SJCRH30 (cell line): ENCODE data around the gene CREB5. TPM values are rescaled to one million over a fixed set of nuclear protein-coding genes. Genes with fewer than 3 reads are reported as not detected.

ENCODE experiments used
- DNase-seq, 2 experiments: peaks; one replicate each; pipeline ENCODE4 v3.0.0-alpha.2; 2015 to 2020
- H3K27ac ChIP-seq: fragments of 250-450 bp; sonication (Bioruptor Pico); 2 replicates; pipeline ENCODE4 v1.5.1; 2020; ENCODE audit warnings: mild to moderate bottlenecking, moderate library complexity
- H3K27me3 ChIP-seq: fragments of 250-450 bp; sonication (Bioruptor Pico); 2 replicates; pipeline ENCODE4 v1.5.1; 2020; ENCODE audit warnings: mild to moderate bottlenecking, moderate library complexity
- H3K36me3 ChIP-seq: fragments of 250-450 bp; sonication (Bioruptor Pico); 2 replicates; pipeline ENCODE4 v1.5.1; 2020; ENCODE audit warnings: mild to moderate bottlenecking, moderate library complexity
- H3K4me1 ChIP-seq: fragments of 250-450 bp; sonication (Bioruptor Pico); 2 replicates; pipeline ENCODE4 v1.5.1; 2020; ENCODE audit warnings: mild to moderate bottlenecking, moderate library complexity
- H3K4me3 ChIP-seq: fragments of 250-450 bp; sonication (Bioruptor Pico); 2 replicates; pipeline ENCODE4 v1.5.1; 2020; ENCODE audit warnings: mild to moderate bottlenecking, moderate library complexity
- H3K9me3 ChIP-seq: fragments of 250-450 bp; sonication (Bioruptor Pico); replicated peaks from 2 replicates; pipeline ENCODE4 v1.5.1; 2020; ENCODE audit warnings: mild to moderate bottlenecking, moderate library complexity
- total RNA-seq: library from RNA; depleted of rRNA; stranded (reverse); fragments of >200 nt; shearing (Covaris generic); gene quantifications from 2 replicates; pipeline ENCODE4 v1.2.3, GENCODE V29; 2014

CREB5 gene
- total RNA-seq, 1 experiment from 2014 or later: 20.8 TPM

- no peaks in the 10 kb centered on the region; the same call in 1 of the 2 replicates for H3K4me1 ChIP-seq
- no peaks in the 10 kb centered on the region for H3K36me3 ChIP-seq
- H3K27me3 ChIP-seq: no peaks in the 10 kb centered on the region
- H3K27ac ChIP-seq: no peak overlapping the region
- DNase-seq: no peak
- H3K9me3 ChIP-seq: 0 out of 2 replicates have a peak, but pooled peaks cover 2% of the 10 kb centered on the region
- H3K4me3 ChIP-seq: no peak overlapping the region
Observed at GRCh38 chr7:28697913-28698563, 285.7 kb downstream of the CREB5 start.

DNA sequence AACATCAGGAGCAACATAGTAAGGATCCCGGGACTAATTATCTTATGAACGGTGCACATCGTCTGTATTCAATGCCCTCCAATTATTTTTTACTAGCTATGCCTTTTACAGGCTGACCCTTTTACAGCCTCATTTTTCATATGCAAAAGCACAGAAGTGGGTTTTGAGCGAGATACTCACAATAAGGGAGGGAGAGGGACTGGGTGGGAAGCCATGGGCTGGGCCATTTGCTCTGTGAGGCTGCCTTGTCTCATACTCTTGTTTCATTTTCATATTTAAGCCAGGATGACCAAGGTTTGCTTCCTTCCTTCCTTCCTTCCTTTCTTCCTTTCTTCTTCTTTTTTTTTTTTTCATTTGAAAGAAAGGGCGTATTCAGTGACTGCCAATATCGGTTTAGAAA lies 286.5 kb downstream of the CREB5 start:
- Histone ChIP-seq H3K9me3 (0 out of 2 replicates have a peak, but pooled peaks cover 2% of the 10 kb centered on the region), H3K4me3 (no peak overlapping the region), H3K4me1 (no peaks in the 10 kb centered on the region; the same call in 1 of the 2 replicates), H3K36me3 (no peaks in the 10 kb centered on the region; the same call in 1 of the 2 replicates), H3K27me3 (no peaks in the 10 kb centered on the region), H3K27ac (no peak overlapping the region)
- DNase-seq: no peak

DNA sequence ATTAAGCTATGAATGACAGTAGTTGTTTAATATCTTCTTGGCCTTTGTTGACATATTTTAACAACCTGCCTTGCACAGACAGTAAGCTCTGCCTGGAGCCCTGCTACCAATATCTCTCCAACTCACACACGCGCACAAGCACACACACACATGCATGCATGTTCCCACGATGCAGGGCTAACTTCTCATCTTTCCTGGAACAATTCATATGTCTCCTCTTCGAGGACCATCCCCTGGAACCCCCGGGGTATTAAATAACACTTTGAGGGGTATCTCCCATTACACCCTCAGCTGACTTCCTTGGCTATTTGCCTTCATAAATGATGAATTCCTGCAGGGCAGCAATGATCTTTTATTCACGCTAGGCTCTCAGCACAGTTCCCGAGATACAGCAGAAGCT lies 287.8 kb downstream of the CREB5 start:
- peak in 1 of 2 experiments; percentile 35 for DNase-seq
- Histone ChIP-seq H3K36me3 (no peaks in the 10 kb centered on the region; the same call in 1 of the 2 replicates), H3K4me1 (no peaks in the 10 kb centered on the region; the same call in 1 of the 2 replicates), H3K4me3 (no peak overlapping the region), H3K9me3 (0 out of 2 replicates have a peak, but pooled peaks cover 2% of the 10 kb centered on the region), H3K27me3 (no peaks in the 10 kb centered on the region), H3K27ac (no peak overlapping the region)

GRCh38 chr7:28700790-28701203 lies 288.5 kb downstream of the CREB5 start:
- no peak for DNase-seq
- Histone ChIP-seq H3K27me3 (no peaks in the 10 kb centered on the region), H3K27ac (no peak overlapping the region), H3K36me3 (no peaks in the 10 kb centered on the region; the same call in 1 of the 2 replicates), H3K9me3 (0 out of 2 replicates have a peak, but pooled peaks cover 2% of the 10 kb centered on the region), H3K4me1 (no peaks in the 10 kb centered on the region; the same call in 1 of the 2 replicates), H3K4me3 (no peak overlapping the region)

- no peak overlapping the region for H3K4me3 ChIP-seq
- no peaks in the 10 kb centered on the region; the same call in 1 of the 2 replicates for H3K4me1 ChIP-seq
- 0 out of 2 replicates have a peak, but pooled peaks cover 2% of the 10 kb centered on the region for H3K9me3 ChIP-seq
- H3K36me3 ChIP-seq: no peaks in the 10 kb centered on the region; the same call in 1 of the 2 replicates
- H3K27ac ChIP-seq: no peak overlapping the region
- DNase-seq: no peak
- no peaks in the 10 kb centered on the region for H3K27me3 ChIP-seq
Observed at GRCh38 chr7:28701731-28702130, 289.4 kb downstream of the CREB5 start.

DNA sequence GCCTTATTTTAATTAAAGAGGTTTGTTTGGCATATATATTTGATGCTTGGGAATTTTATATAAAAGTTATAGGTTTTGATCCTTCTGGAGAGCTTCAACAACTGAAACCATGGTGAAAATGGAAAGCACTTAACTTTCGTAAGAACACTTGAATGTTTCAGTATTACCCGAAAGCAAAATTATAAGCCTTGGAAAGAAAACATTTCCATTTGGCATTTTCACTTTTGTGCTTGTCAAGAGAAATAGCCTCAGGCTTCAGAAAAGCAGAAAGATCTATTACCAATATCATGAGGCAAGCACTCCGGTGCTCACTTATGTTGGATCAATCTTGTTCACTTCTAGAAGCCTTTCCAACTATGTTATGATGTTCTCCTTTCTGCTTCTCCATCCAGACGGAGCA lies 289.9 kb downstream of the CREB5 start:
- no peak for DNase-seq
- Histone ChIP-seq H3K9me3 (0 out of 2 replicates have a peak, but pooled peaks cover 2% of the 10 kb centered on the region), H3K36me3 (no peaks in the 10 kb centered on the region; the same call in 1 of the 2 replicates), H3K4me3 (no peak overlapping the region), H3K27me3 (no peaks in the 10 kb centered on the region), H3K27ac (no peak overlapping the region), H3K4me1 (no peaks in the 10 kb centered on the region; the same call in 1 of the 2 replicates)

DNA sequence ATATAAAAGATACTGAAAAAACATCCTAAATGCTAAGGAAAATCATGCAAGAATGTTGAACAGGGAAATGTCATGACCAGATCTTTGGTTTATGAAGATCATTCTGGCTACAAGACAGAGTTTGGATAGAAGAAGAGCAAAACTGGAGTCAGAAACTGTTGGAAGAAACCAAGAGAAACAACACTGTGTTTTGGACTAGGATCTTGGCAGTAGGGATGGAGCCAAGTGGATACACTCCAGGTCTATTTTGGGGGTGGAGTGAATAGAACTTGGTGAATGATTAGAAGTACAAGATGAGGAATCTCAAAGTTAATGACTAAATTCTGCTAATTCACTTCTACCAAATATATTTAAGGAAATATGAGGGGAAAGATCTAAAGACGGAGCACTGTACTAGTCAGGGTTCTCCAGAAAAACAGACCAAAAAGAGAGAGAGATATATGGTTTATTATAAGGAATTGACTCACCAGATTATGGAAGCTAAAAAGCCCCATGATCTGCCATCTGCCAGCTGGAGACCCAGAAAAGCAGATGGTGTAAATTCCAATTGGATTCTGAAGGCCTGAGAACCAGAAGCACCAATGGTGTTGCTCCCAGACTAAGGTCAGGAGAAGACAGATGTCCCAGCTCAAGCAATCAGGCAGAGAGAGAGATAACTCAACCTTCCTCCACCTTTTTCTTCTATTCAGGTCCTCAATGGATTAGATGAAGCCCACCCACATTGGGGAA lies 290.9 kb downstream of the CREB5 start:
- no peaks in the 10 kb centered on the region for H3K27me3 ChIP-seq
- no peak overlapping the region for H3K4me3 ChIP-seq
- no peaks in the 10 kb centered on the region; the same call in 1 of the 2 replicates for H3K4me1 ChIP-seq
- no peaks in the 10 kb centered on the region; the same call in 1 of the 2 replicates for H3K36me3 ChIP-seq
- 0 out of 2 replicates have a peak, but pooled peaks cover 2% of the 10 kb centered on the region for H3K9me3 ChIP-seq
- H3K27ac ChIP-seq: no peak overlapping the region
- no peak for DNase-seq

DNA sequence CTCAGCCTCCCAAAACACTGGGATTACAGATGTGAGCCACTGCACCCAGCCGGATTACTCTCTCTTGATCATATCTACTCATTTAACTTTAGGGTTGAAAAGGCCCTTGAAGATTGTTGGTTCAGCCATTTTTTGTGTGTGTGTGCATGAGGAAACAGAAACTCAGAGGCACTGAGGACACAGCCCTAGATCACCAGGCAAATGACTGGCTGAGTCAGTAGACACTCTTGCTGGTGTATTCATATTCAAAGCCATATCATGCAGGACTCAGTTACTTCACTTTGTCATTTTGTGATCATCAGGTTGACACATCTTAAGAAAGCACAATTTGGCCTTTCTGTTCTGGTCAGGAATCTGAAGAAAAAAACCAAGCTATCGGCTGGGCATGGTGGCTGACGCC lies 292.4 kb downstream of the CREB5 start:
- H3K9me3 ChIP-seq: 0 out of 2 replicates have a peak, but pooled peaks cover 2% of the 10 kb centered on the region
- H3K4me3 ChIP-seq: no peak overlapping the region
- H3K27ac ChIP-seq: no peak overlapping the region
- no peaks in the 10 kb centered on the region; the same call in 1 of the 2 replicates for H3K4me1 ChIP-seq
- H3K27me3 ChIP-seq: no peaks in the 10 kb centered on the region
- no peaks in the 10 kb centered on the region; the same call in 1 of the 2 replicates for H3K36me3 ChIP-seq
- no peak for DNase-seq

DNA sequence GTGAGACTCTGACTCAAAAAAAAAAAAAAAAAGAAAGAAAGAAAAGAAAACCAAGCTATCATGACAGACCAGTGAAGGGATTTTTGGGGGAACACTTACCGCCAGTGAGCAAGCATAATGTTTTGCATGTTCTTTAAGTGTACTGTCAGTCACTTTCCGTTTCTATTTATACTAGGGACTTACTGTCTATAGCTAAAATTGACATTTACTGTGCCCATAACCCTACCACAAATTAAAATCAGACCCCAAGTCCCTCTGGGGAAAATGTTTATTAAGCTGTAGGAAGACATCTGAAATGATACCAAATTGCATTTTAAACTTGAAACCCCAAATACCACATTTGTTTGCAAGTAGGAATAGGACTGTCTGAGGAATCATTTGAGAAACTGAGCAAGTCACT lies 293.0 kb downstream of the CREB5 start:
- no peaks in the 10 kb centered on the region for H3K27me3 ChIP-seq
- H3K4me3 ChIP-seq: no peak overlapping the region
- H3K27ac ChIP-seq: no peak overlapping the region
- H3K9me3 ChIP-seq: 0 out of 2 replicates have a peak, but pooled peaks cover 2% of the 10 kb centered on the region
- no peaks in the 10 kb centered on the region; the same call in 1 of the 2 replicates for H3K4me1 ChIP-seq
- H3K36me3 ChIP-seq: no peaks in the 10 kb centered on the region; the same call in 1 of the 2 replicates
- DNase-seq: no peak

- H3K4me3 ChIP-seq: no peak overlapping the region
- no peaks in the 10 kb centered on the region for H3K4me1 ChIP-seq
- H3K36me3 ChIP-seq: no peaks in the 10 kb centered on the region; the same call in 1 of the 2 replicates
- H3K9me3 ChIP-seq: 0 out of 2 replicates have a peak, but pooled peaks cover 2% of the 10 kb centered on the region
- no peak overlapping the region for H3K27ac ChIP-seq
- H3K27me3 ChIP-seq: no peaks in the 10 kb centered on the region
- no peak for DNase-seq
Observed at GRCh38 chr7:28706584-28706983, 294.3 kb downstream of the CREB5 start.

DNA sequence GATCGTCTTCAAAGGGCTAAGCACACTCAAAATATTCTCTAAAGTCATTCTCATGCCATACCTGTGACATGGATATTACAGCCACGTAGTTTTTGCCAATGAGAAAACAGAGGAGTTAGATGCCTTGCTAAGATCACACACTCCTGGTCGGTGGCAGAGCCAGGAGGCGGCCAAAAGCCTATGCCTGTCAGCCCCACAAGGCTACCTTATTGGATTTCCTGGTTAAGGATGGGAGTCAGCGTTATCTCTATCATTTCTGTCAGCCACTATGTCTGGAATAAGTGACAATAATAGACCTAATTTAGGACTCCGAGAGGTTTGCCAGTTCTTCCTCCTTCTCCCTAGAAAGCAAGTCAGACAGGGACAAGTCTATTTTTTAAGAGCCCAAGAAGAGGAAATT lies 295.0 kb downstream of the CREB5 start:
- 0 out of 2 replicates have a peak, but pooled peaks cover 2% of the 10 kb centered on the region for H3K9me3 ChIP-seq
- no peaks in the 10 kb centered on the region for H3K27me3 ChIP-seq

DNA sequence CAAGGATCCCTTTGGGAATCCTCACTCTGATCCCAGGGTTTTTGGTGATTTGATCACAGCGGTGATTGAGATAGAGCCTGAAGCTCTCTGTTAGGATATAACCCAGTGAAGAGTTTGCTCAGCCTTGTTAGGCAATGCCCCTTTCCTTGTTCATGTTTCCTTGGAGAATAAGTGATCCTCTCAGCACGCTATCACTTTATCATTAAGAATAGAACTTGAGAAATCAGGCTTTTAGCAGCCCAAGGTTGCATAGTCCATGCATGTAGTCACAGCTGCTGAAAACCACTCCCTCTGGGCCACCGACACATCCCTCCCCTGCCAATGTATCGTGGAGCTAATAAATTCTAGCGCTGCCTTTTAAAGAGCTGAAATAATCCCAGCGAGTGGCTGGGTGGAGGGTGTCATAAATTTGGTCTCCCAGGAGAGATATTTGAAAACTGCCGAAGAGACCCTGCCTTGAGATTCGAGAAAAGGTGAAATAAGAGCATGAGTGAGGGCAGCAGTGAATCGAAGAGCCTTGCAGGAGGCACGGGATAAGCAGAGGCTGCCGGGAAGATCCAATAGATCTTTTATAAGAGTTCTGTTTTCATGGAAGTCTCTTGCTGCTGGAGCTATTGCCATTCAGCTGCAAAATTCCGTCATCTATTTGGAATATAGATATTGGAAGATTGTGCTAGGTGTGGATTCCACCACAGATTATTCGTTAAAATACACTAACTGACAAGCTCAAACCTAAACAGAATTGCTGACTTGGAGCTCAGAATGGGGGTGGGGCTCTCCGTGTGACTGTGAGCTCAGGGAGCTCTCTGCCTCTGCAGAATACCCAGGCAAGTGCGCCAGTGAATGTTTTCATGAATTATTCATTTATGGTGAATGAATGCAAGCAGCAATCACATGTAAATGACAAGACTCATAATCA lies 296.0 kb downstream of the CREB5 start:
- Histone ChIP-seq H3K9me3 (no peaks in the 10 kb centered on the region), H3K27me3 (no peaks in the 10 kb centered on the region), H3K36me3 (no peaks in the 10 kb centered on the region; the same call in 1 of the 2 replicates), H3K4me3 (no peak overlapping the region), H3K4me1 (no peaks in the 10 kb centered on the region), H3K27ac (no peak overlapping the region)
- DNase-seq: no peak

More for the DNA sequence above, 295.0 kb downstream of the CREB5 start:
- H3K36me3 ChIP-seq: no peaks in the 10 kb centered on the region; the same call in 1 of the 2 replicates
- H3K27ac ChIP-seq: no peak overlapping the region
- H3K4me1 ChIP-seq: no peaks in the 10 kb centered on the region
- H3K4me3 ChIP-seq: no peak overlapping the region
- no peak for DNase-seq

- Histone ChIP-seq H3K27me3 (no peaks in the 10 kb centered on the region), H3K4me3 (no peak overlapping the region), H3K36me3 (no peaks in the 10 kb centered on the region), H3K27ac (no peak overlapping the region), H3K9me3 (no peaks in the 10 kb centered on the region), H3K4me1 (no peaks in the 10 kb centered on the region)
- no peak for DNase-seq
Observed at GRCh38 chr7:28709748-28710147, 297.4 kb downstream of the CREB5 start.

DNA sequence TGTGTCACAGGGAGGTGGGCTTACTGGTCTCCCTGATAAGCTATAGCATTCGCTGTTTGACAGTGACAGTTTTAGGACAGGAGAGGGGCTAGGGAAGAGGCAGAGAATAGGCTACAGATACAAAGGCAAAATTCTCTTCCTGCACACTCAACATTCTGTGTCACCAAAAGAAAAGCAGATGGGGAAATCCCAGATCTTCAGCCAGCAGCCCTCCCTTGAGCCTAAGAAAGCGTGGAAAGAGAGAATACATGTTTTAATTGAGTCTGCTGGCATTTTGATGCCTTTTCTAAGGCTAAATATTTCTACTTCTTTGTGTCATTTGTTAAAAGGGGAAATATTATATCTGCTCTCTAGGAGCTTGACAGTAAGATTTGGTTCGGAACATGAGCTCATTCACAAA lies 298.8 kb downstream of the CREB5 start:
- Histone ChIP-seq H3K4me3 (no peak overlapping the region), H3K27ac (no peak overlapping the region), H3K27me3 (no peaks in the 10 kb centered on the region), H3K4me1 (no peaks in the 10 kb centered on the region), H3K36me3 (no peaks in the 10 kb centered on the region), H3K9me3 (no peaks in the 10 kb centered on the region)
- DNase-seq: no peak
